OCI-LY1 (cell line): ENCODE results near the gene TMEM72.

Source experiments
- CTCF ChIP-seq: fragments of 200-600 bp; sonication (generic), shearing (Covaris generic); IDR thresholded peaks from 2 replicates; pipeline ENCODE4 v1.5.1; 2017; ENCODE audit warnings: mild to moderate bottlenecking, antibody characterized with exemption, low read length, moderate library complexity, mixed read lengths
- EZH2 ChIP-seq: fragments of 200-600 bp; sonication (generic), shearing (Covaris generic); IDR thresholded peaks from 2 replicates; pipeline ENCODE4 v1.8.0; 2017; ENCODE audit warnings: borderline replicate concordance, mixed run types, mild to moderate bottlenecking, antibody characterized with exemption, low read length, moderate library complexity, mixed read lengths

- TF ChIP-seq CTCF, result no peak
- TF ChIP-seq EZH2, result no peak
Observed at GRCh38 chr10:44930904-44931620, 19.9 kb downstream of the TMEM72 start.
